Parathyroid adenoma (tissue), 2 donors: ENCODE results near the gene CHAF1A.

Source experiments
- H2AFZ ChIP-seq: fragments of 300-600 bp; sonication (generic); one replicate; pipeline ENCODE4 v1.7.0; 2017; ENCODE audit warnings: antibody characterized with exemption, mild to moderate bottlenecking
- H3K27ac ChIP-seq: fragments of 300-600 bp; sonication (generic); one replicate; pipeline ENCODE4 v1.7.0; 2017
- H3K27me3 ChIP-seq: fragments of 300-600 bp; sonication (generic); one replicate; pipeline ENCODE4 v1.7.0; 2017; ENCODE audit warnings: low read length; ENCODE audit not compliant: control insufficient read depth, insufficient read depth
- H3K36me3 ChIP-seq: fragments of 300-600 bp; sonication (generic); one replicate; pipeline ENCODE4 v1.7.0; 2017; ENCODE audit warnings: low read length; ENCODE audit not compliant: control insufficient read depth, insufficient read depth
- H3K4me1 ChIP-seq: fragments of 300-600 bp; sonication (generic); one replicate; pipeline ENCODE4 v1.7.0; 2017; ENCODE audit warnings: control low read depth
- H3K4me2 ChIP-seq: fragments of 300-600 bp; sonication (generic); one replicate; pipeline ENCODE4 v1.7.0; 2017; ENCODE audit warnings: low read length
- H3K4me3 ChIP-seq: fragments of 300-600 bp; sonication (generic); one replicate; pipeline ENCODE4 v1.7.0; 2017; ENCODE audit warnings: low read depth, low read length
- H3K79me2 ChIP-seq: fragments of 300-600 bp; sonication (generic); one replicate; pipeline ENCODE4 v1.7.0; 2017; ENCODE audit warnings: control low read depth
- H3K9ac ChIP-seq: fragments of 300-600 bp; sonication (generic); one replicate; pipeline ENCODE4 v1.7.0; 2017; ENCODE audit warnings: mild to moderate bottlenecking
- H3K9me3 ChIP-seq: fragments of 300-600 bp; sonication (generic); one replicate; pipeline ENCODE4 v1.7.0; 2017; ENCODE audit warnings: low read length; ENCODE audit not compliant: control insufficient read depth
- TF ChIP-seq, protein P1 (sequence below): fragments of 300-600 bp; sonication (generic); IDR thresholded peaks from one replicate; pipeline ENCODE4 v1.7.0; 2017; ENCODE audit warnings: antibody characterized with exemption, mild to moderate bottlenecking
- donor health status: primary hyperparathyroidism.

The CHAF1A gene

DNA sequence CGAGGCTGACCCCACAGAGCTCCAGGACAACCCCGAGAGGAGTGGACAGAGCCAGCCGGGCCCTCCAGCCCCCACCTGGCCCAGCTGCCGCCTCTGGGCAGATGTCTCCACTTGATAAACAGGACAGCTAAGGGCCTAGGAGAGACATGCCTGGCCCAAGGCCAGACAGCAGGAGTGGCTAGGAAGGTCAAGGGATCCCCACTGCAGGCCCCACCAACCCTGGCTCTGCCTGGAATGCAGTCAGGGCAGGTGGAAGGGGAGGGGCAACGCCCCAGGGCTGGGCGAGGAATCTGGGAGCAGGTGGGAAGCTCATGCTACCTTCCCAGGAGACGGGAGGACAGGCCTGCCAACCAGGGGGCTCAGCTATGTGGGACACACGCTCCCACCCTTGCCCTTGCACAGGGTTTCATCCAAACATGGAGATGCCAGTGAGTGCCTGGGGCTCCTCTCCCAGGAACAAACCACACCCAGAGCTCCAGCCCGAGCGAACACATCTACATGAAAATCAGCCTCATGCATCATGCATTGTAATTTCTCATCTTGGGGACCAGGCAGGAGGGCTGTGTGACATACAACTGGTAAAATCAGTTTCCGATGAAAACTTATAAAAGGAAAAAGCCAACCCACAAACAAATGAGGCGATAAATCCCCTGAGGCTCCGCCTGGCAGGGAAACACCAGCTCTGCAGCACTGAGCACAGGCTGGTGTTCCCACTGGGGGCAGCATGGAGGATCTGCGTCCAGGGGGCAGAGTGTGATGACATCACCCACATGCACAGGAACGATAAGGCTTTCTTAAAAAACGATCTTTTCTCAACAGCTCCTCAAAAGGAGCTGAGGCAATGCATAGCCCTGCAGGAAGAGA lies 27.0 kb upstream of the CHAF1A start:
- Histone ChIP-seq H2AFZ (peak overlapping the region; percentile 23), H3K9ac (no peak overlapping the region), H3K4me2 (peak overlapping the region; percentile 42), H3K27me3 (no peaks in the 10 kb centered on the region), H3K9me3 (no peaks in the 10 kb centered on the region), H3K4me1 (peaks cover 93% of the 10 kb centered on the region), H3K79me2 (peaks cover 13% of the 10 kb centered on the region), H3K36me3 (no peaks in the 10 kb centered on the region), H3K4me3 (no peak overlapping the region), H3K27ac (peak overlapping the region; percentile 99)
- TF ChIP-seq, protein P1, sequence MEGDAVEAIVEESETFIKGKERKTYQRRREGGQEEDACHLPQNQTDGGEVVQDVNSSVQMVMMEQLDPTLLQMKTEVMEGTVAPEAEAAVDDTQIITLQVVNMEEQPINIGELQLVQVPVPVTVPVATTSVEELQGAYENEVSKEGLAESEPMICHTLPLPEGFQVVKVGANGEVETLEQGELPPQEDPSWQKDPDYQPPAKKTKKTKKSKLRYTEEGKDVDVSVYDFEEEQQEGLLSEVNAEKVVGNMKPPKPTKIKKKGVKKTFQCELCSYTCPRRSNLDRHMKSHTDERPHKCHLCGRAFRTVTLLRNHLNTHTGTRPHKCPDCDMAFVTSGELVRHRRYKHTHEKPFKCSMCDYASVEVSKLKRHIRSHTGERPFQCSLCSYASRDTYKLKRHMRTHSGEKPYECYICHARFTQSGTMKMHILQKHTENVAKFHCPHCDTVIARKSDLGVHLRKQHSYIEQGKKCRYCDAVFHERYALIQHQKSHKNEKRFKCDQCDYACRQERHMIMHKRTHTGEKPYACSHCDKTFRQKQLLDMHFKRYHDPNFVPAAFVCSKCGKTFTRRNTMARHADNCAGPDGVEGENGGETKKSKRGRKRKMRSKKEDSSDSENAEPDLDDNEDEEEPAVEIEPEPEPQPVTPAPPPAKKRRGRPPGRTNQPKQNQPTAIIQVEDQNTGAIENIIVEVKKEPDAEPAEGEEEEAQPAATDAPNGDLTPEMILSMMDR: peak; percentile 35

DNA sequence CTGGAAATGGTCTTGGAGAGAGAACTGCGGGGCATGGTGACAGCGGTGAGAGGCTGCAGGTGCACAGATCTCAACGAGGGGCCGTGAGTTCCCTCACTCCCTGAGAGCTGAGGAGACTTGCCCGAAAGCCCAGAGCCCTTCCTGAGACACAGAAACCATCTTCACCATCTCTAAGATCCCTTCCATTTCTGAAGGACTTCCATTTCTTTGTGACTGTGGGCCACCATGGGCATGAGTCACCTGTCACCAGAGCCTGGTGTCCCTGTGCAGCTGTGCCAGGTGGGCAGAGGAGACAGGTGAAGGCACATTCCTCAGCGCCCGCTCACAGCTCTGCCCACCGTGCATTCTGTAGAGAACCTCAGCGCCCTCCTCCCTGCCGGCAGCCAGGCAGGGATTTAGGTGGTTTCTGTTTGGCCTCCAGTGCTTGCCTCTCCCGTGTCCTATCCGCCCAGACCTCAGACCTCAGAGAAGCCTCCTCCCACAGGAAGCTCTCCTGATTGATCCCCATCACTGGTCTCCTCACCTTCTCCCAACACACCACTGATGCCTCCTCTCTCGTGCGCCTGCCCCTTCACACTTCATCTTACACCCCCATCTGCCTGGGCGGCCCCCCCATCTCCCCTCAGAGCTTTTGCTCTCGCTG lies 26.3 kb upstream of the CHAF1A start:
- TF ChIP-seq, protein P1: no peak
- Histone ChIP-seq H3K4me2 (no peak overlapping the region), H3K27me3 (no peaks in the 10 kb centered on the region), H2AFZ (no peak overlapping the region), H3K9me3 (no peaks in the 10 kb centered on the region), H3K79me2 (peaks cover 11% of the 10 kb centered on the region), H3K4me3 (no peak overlapping the region), H3K4me1 (peaks cover 89% of the 10 kb centered on the region), H3K9ac (no peak overlapping the region), H3K36me3 (no peaks in the 10 kb centered on the region), H3K27ac (peak overlapping the region; percentile 99)

DNA sequence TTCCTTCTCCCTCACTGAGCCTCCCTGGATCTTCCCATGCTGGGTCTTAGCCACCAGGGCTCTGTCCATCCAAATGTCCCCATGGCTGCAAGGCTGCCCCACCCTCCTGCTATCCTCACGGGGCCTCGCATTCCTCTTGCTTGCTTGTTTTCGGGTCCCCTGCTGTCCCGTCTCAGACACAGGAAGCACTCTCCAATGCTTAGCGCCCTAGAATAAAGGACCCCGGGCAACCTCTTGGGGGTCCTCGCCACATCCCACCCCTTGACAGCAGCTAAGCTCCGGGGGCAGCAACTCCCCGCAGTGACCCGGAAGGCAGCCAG lies 25.8 kb upstream of the CHAF1A start:
- Histone ChIP-seq H3K36me3 (no peaks in the 10 kb centered on the region), H3K4me3 (no peak overlapping the region), H3K79me2 (peaks cover 11% of the 10 kb centered on the region), H3K4me1 (peaks cover 84% of the 10 kb centered on the region), H3K9ac (no peak overlapping the region), H3K27me3 (no peaks in the 10 kb centered on the region), H3K9me3 (no peaks in the 10 kb centered on the region), H2AFZ (no peak overlapping the region), H3K27ac (peak overlapping the region; percentile 99), H3K4me2 (no peak overlapping the region)
- TF ChIP-seq, protein P1: no peak

DNA sequence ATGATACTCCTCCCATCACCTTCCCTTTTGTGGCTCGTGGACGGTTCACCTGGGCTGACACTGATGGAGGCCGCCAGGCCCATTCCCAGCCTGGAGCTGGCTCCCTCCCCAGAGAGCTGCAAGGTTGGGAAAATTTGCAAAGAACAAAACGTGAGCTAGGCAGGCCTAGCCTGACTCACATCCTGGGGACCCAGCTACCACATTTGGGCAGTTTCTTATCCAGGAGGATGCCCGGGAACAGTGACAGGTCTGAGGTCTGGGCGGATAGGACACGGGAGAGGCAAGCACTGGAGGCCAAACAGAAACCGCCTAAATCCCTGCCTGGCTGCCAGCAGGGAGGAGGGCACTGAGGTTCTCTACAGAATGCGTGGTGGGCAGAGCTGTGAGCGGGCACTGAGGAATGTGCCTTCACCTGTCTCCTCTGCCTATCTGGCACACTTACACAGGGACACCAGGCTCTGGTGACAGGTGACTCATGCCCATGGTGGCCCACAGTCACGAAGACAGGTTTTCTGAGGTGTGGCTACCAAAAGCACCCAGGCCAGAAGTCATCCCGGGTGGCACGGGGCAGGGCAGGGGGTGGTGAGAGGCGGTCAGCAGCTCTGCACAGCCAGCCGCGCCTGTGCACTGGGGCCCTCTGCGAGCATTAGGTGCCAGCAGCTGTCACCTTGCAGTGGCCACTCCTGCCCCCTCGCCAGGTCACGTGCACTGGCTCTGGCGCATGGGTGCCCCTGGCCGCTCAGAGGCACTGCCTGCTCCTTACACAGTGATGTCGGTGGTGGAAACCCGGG lies 25.3 kb upstream of the CHAF1A start:
- H3K27ac ChIP-seq: peak overlapping the region; percentile 99
- TF ChIP-seq, protein P1: no peak
- H3K4me1 ChIP-seq: peaks cover 79% of the 10 kb centered on the region
- H3K36me3 ChIP-seq: no peaks in the 10 kb centered on the region
- no peak overlapping the region for H3K4me2 ChIP-seq
- no peak overlapping the region for H3K9ac ChIP-seq
- H3K79me2 ChIP-seq: peaks cover 6% of the 10 kb centered on the region
- no peaks in the 10 kb centered on the region for H3K27me3 ChIP-seq
- no peak overlapping the region for H2AFZ ChIP-seq
- no peaks in the 10 kb centered on the region for H3K9me3 ChIP-seq
- no peak overlapping the region for H3K4me3 ChIP-seq
